Smooth muscle cell (in vitro differentiated cells): ENCODE results near the gene RALGPS1. TPM values are rescaled to one million over a fixed set of nuclear protein-coding genes. Genes with fewer than 3 reads are reported as not detected.
A peak's percentile ranks its signal among the peaks of the same experiment; 100 is the strongest.

ENCODE experiments used
- DNase-seq: peaks from one replicate; lab custom pipeline; 2025; ENCODE audit not compliant: unreplicated experiment; lab: John Stamatoyannopoulos, UW
- H2AFZ ChIP-seq: fragments of 200-600 bp; sonication (generic); 2 replicates; pipeline ENCODE4 v1.6.0; 2016; ENCODE audit warnings: antibody characterized with exemption, low read depth, mild to moderate bottlenecking
- H3F3A ChIP-seq: fragments of 200-600 bp; sonication (generic); 2 replicates; pipeline ENCODE4 v1.6.0; 2017; ENCODE audit warnings: antibody characterized with exemption, low read depth
- H3K27ac ChIP-seq: fragments of 200-600 bp; sonication (generic); 2 replicates; pipeline ENCODE4 v1.5.1; 2016; ENCODE audit warnings: low read depth, mild to moderate bottlenecking
- H3K27me3 ChIP-seq: fragments of 200-600 bp; sonication (generic); 2 replicates; pipeline ENCODE4 v1.6.1; 2016; ENCODE audit warnings: low read depth, mild to moderate bottlenecking
- H3K36me3 ChIP-seq: fragments of 200-600 bp; sonication (generic); 2 replicates; pipeline ENCODE4 v1.5.1; 2016; ENCODE audit warnings: low read depth
- H3K4me1 ChIP-seq: fragments of 200-600 bp; sonication (generic); 2 replicates; pipeline ENCODE4 v1.5.1; 2016; ENCODE audit warnings: low read depth
- H3K4me2 ChIP-seq: fragments of 200-600 bp; sonication (generic); 2 replicates; pipeline ENCODE4 v1.6.0; 2016; ENCODE audit warnings: mild to moderate bottlenecking
- H3K4me3 ChIP-seq: fragments of 200-600 bp; sonication (generic); 2 replicates; pipeline ENCODE4 v1.5.1; 2016; ENCODE audit warnings: mild to moderate bottlenecking
- H3K79me2 ChIP-seq: fragments of 200-600 bp; sonication (generic); 2 replicates; pipeline ENCODE4 v1.6.0; 2016; ENCODE audit warnings: low read depth, mild to moderate bottlenecking
- H3K9ac ChIP-seq: fragments of 200-600 bp; sonication (generic); 2 replicates; pipeline ENCODE4 v1.6.0; 2016; ENCODE audit warnings: low read depth
- H3K9me3 ChIP-seq: fragments of 200-600 bp; sonication (generic); replicated peaks from 2 replicates; pipeline ENCODE4 v1.5.1; 2016; ENCODE audit warnings: low read depth
- H4K20me1 ChIP-seq: fragments of 200-600 bp; sonication (generic); 2 replicates; pipeline ENCODE4 v1.6.0; 2016; ENCODE audit warnings: low read depth
- CTCF ChIP-seq: fragments of 200-600 bp; sonication (generic); IDR thresholded peaks from 2 replicates; pipeline ENCODE4 v1.5.1; 2017; ENCODE audit warnings: borderline replicate concordance, mild to moderate bottlenecking, antibody characterized with exemption; ENCODE audit not compliant: insufficient read depth, poor library complexity, severe bottlenecking
- WGBS: methylation state at CpG from one replicate; pipeline ENCODE4 v1.1.7; 2016; ENCODE audit warnings: low lambda C conversion rate; 5-methylcytosine and 5-hydroxymethylcytosine counted together
- polyA plus RNA-seq: library from polyadenylated mRNA; unstranded; fragments of >200 nt; fragmentation: Nextera tagmentation; extraction: Ambion mirVana; gene quantifications from 2 replicates; pipeline ENCODE4 v1.2.1, GENCODE V29; 2016
- total RNA-seq: library from RNA; depleted of rRNA; stranded (reverse); fragments of >200 nt; gene quantifications from 2 replicates; pipeline ENCODE4 v1.2.3, GENCODE V29; 2014

Gene RALGPS1
- total and polyA plus RNA-seq, 2 experiments from 2014 or later, result 2.1 to 4.0 TPM

- no peak for DNase-seq
- 83% methylated on average over 4 of the region's 4 CpGs for WGBS
- no peak overlapping the region for H3K4me2 ChIP-seq
- H3K9me3 ChIP-seq, result no peaks in the 10 kb centered on the region
- H3K27me3 ChIP-seq, result no peaks in the 10 kb centered on the region
- H3K79me2 ChIP-seq, result peaks cover 4% of the 10 kb centered on the region
- no peak for TF ChIP-seq CTCF
- no peak overlapping the region for H3K9ac ChIP-seq
- no peaks in the 10 kb centered on the region for H4K20me1 ChIP-seq
- H3K4me1 ChIP-seq, result no peaks in the 10 kb centered on the region
- no peak overlapping the region for H3K4me3 ChIP-seq
- no peak overlapping the region for H3K27ac ChIP-seq
- no peak overlapping the region for H2AFZ ChIP-seq
- no peaks in the 10 kb centered on the region for H3K36me3 ChIP-seq
- peaks cover 12% of the 10 kb centered on the region for H3F3A ChIP-seq
Observed at GRCh38 chr9:127223266-127223665, 308.7 kb downstream of the RALGPS1 start.

- peak overlapping the region; percentile 50 for H2AFZ ChIP-seq
- WGBS, result 26% methylated on average over 8 of the region's 8 CpGs
- H3K27ac ChIP-seq, result no peak overlapping the region
Observed at GRCh38 chr9:127223810-127224177, 309.2 kb downstream of the RALGPS1 start.

GRCh38 chr9:127224178-127224882 lies 309.7 kb downstream of the RALGPS1 start:
- no peaks in the 10 kb centered on the region for H4K20me1 ChIP-seq
- H3K9me3 ChIP-seq, result no peaks in the 10 kb centered on the region
- peak overlapping the region; percentile 87 for H3K4me2 ChIP-seq
- peak; percentile 87 for DNase-seq
- H3K4me1 ChIP-seq, result no peaks in the 10 kb centered on the region
- H2AFZ ChIP-seq, result peak overlapping the region; percentile 84
- no peaks in the 10 kb centered on the region for H3K27me3 ChIP-seq
- H3K36me3 ChIP-seq, result no peaks in the 10 kb centered on the region
- H3K27ac ChIP-seq, result no peak overlapping the region
- peak; percentile 6 for TF ChIP-seq CTCF
- H3K9ac ChIP-seq, result no peak overlapping the region
- H3F3A ChIP-seq, result peaks cover 12% of the 10 kb centered on the region
- 2% methylated on average over 42 of the region's 56 CpGs for WGBS
- H3K4me3 ChIP-seq, result peak overlapping the region; percentile 58
- H3K79me2 ChIP-seq, result peaks cover 4% of the 10 kb centered on the region

More at GRCh38 chr9:127223810-127224177, 309.2 kb downstream of the RALGPS1 start:
- Histone ChIP-seq H3K79me2 (peaks cover 4% of the 10 kb centered on the region), H4K20me1 (no peaks in the 10 kb centered on the region), H3K4me2 (peak overlapping the region; percentile 87), H3K9ac (no peak overlapping the region), H3K36me3 (no peaks in the 10 kb centered on the region), H3K27me3 (no peaks in the 10 kb centered on the region), H3K9me3 (no peaks in the 10 kb centered on the region), H3K4me1 (no peaks in the 10 kb centered on the region), H3K4me3 (peak overlapping the region; percentile 58), H3F3A (peaks cover 12% of the 10 kb centered on the region)
- no peak for TF ChIP-seq CTCF
- DNase-seq, result no peak
